ENCODE measurements around the gene AKR1C1.
"Not testable (repeated sequence)": the region's sequence is repeated elsewhere in the genome, so short reads cannot be mapped to it uniquely, and the experiment has no call there.

- not testable (repeated sequence) for TF ChIP-seq REST (IDR thresholded peaks at IDR 0.05; ENCODE audit: low read depth); RAD21 (IDR thresholded peaks at IDR 0.05; ENCODE audit: low read depth); TAF1 (IDR thresholded peaks at IDR 0.05; ENCODE audit: low read depth); EP300 (IDR thresholded peaks at IDR 0.05; ENCODE audit: borderline replicate concordance); CREB1 (IDR thresholded peaks at IDR 0.05; ENCODE audit: low read depth)
- peak; percentile 82 for TF ChIP-seq CEBPB (IDR thresholded peaks at IDR 0.05)
Observed at GRCh38 chr10:5008857-5009548, 45.8 kb downstream of the AKR1C1 start.

Measured in Ishikawa (cell line).